G401 (cell line): ENCODE data around the gene ZBED1. TPM values are rescaled to one million over a fixed set of nuclear protein-coding genes. Genes with fewer than 3 reads are reported as not detected.
"Not testable (repeated sequence)": the region's sequence is repeated elsewhere in the genome, so short reads cannot be mapped to it uniquely, and the experiment has no call there.

Source experiments
- DNase-seq: peaks from one replicate; pipeline ENCODE4 v3.0.0-alpha.2; 2015; ENCODE audit warnings: low spot score
- in situ Hi-C: cut with HindIII; loops from 2 replicates; pipeline ENCODE4 v1.10.0; 2016; ENCODE audit warnings: low sequenced_read_pairs, mixed read lengths
- total RNA-seq: library from RNA; depleted of rRNA; stranded (reverse); fragments of >200 nt; shearing (Covaris generic); gene quantifications from 2 replicates; pipeline ENCODE4 v1.2.3, GENCODE V29; 2014

ZBED1 gene
- total RNA-seq, 1 experiment from 2014 or later: 62.0 TPM

DNA sequence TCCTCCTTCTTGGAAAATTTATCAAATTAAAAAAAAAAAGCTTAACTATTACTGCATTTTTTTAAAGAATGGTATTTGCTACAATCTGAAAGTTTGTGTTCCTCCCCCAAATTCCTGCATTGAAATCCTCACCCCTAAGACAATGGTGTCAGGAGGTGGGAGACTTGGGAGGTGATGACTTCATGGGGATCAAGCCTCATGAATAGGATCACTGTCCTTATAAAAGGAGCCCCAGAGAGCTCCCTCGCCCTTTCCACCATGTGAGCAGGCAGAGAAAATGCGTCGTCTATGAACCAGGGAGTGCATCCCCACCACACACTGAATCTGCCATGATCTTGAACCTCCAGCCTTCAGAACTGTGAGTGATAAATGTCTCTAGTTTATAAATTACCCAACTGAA, 38.0 kb downstream of the ZBED1 start:
- in situ Hi-C loops: no loop called here

GRCh38 chrX:2462074-2462473, 38.7 kb downstream of the ZBED1 start:
- no peak for DNase-seq
- in situ Hi-C loops: no loop called here

More for the DNA sequence above, 38.0 kb downstream of the ZBED1 start:
- no peak for DNase-seq

GRCh38 chrX:2461711-2462016, 39.1 kb downstream of the ZBED1 start:
- in situ Hi-C loops: no loop called here
- no peak for DNase-seq

GRCh38 chrX:2460821-2461710, 39.7 kb downstream of the ZBED1 start:
- in situ Hi-C loops, DNase-seq: not testable (repeated sequence)

- DNase-seq, in situ Hi-C loops: not testable (repeated sequence)
These were observed 40.7 kb downstream of the ZBED1 start for GRCh38 chrX:2460048-2460447.

DNA sequence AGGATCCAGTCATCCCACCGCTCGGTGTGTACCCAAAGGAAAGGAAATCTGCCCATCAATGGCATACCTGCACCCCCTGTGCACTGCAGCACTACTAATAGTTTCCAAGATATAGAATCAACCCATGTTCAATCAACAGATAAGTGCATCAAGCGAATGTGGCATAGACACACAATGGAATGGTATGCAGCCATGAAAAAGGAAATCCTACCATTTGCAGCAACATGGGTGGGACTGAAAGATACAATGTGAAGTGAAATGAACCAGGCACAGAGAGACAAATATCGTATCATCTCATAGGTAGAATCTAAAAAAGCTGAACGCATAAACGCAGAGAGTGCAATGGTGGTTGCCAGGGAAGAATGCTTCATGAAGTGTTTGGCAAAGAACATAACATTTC, 42.5 kb downstream of the ZBED1 start:
- in situ Hi-C loops: no loop called here
- no peak for DNase-seq

DNA sequence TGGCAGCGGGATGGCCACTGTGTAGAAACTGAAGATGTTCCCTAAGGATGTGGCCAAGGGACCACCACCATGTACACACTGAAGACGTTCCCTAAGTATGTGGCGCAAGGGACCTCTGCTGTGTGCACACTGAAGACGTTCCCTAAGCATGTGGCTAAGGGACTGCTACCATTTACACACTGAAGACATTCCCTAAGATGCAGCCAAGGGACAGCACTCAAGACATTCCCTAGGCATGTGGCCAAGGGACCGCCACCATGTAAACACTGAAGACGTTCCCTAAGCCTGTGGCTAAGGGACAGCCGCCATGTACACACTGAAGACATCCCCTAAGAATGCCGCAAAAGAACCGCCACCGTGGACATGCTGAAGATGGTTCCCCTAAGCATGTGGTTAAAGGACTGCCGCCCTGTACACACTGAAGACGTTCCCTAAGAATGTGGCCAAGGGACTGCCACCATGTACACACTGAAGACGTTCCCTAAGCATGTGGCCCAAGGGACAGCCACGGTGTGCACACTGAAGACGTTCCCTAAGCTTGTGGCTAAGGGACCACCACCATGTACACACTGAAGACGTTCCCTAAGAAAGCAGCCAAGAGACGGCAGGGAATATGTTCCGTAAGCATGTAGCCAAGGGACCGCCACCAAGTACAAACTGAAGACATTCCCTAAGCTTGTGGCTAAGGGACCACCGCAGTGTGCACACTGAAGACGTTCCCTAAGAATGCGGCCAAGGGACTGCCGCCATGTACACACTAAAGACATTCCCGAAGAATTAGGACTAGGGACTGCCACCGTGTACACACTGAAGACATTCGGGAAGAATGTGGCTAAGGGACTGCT, 43.3 kb downstream of the ZBED1 start:
- peak; percentile 69 for DNase-seq
- in situ Hi-C loops: no loop called here

DNA sequence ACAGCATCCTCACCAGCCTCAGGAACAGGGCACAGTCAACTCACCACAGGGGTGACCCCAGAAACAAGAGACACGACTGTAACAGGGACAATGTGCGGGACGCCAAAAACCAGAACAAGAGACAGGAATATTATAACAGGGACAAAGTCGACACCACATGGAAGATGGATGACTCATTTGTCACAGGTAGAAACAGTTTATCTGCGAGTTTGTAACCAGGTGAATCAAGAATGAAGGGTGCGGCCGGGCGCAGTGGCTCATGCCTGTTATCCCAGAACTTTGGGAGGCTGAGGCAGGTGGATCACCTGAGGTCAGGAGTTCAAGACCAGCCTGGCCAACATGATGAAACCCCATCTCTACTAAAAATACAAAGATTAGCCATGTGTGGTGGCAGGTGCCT, 44.7 kb downstream of the ZBED1 start:
- DNase-seq, in situ Hi-C loops: not testable (repeated sequence)

GRCh38 chrX:2454620-2455019, 46.2 kb downstream of the ZBED1 start:
- in situ Hi-C loops: not testable (repeated sequence)

DNA sequence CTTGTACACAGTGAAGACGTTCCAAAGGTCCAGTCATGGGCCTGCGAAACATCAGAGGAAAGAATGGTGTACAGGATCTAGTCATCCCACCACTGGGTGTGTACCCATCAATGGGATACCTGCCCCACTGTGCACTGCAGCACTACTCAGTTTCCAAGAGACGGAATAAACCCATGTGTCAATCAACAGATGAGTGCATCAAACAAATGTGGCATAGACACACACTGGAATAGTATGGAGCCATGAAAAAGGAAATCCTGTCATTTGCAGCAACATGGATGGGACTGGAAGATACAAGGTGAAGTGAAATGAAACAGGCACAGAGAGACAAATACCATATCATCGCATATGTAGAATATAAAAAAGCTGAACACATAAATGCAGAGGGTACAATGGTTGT, 48.0 kb downstream of the ZBED1 start:
- in situ Hi-C loops: no loop called here
- no peak for DNase-seq

More at GRCh38 chrX:2454620-2455019, 46.2 kb downstream of the ZBED1 start:
- not testable (repeated sequence) for DNase-seq

- in situ Hi-C loops: no loop called here
- DNase-seq: no peak
These were observed 48.4 kb downstream of the ZBED1 start for GRCh38 chrX:2452317-2452784.

DNA sequence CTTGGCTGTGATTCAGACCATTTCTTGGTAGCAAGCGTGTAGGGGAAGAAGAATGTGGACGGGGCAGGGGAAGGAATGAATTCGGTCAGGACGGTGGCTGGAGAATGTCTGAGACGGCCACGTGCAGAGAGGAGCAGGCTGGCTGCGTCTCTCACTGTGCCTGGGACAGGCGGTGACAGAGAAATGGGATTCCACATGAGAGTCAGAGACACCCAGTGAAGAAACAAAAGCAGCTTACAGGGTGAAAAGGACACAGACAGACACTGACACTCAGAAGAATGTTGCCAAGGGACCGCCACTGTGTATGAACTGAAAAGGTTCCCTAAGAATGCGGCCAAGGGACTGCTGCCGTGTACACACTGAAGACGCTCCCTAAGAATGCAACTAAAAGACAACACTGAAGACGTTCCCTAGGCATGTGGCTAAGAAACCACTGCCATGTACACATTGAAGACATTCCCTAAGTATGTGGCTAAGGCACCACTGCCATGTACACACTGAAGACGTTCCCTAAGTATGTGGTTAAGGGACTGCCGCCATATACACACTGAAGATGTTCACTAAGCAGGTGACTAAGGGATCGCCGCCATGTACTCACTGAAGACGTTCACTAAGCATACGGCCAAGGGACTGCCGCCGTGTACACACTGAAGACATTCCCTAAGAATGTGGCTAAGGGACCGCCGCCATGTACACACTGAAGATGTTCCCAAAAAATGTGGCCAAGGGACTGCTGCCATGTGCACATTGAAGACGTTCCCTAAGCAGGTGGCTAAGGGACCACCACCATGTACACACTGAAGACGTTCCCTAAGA, 49.1 kb downstream of the ZBED1 start:
- in situ Hi-C loops: no loop called here
- DNase-seq: peak; percentile 17

GRCh38 chrX:2450681-2451080, 50.1 kb downstream of the ZBED1 start:
- in situ Hi-C loops: no loop called here
- DNase-seq: no peak

- in situ Hi-C loops: no loop called here
- DNase-seq: no peak
These were observed 51.5 kb downstream of the ZBED1 start for GRCh38 chrX:2449135-2449886.

DNA sequence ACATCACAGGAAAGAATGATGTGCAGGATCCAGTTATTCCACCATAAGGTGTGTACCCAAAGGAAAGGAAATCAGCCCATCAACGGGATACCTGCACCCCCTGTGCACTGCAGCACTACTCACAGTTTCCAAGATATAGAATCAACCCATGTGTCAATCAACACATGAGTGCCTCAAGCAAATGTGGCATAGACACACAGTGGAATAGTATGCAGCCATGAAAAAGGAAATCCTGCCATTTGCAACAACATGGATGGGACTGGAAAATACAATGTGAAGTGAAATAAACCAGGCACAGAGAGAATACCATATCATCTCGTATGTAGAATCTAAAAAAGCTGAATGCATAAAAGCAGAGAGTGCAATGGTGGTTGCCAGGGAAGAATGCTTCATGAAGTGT, 53.3 kb downstream of the ZBED1 start:
- in situ Hi-C loops: no loop called here
- no peak for DNase-seq

DNA sequence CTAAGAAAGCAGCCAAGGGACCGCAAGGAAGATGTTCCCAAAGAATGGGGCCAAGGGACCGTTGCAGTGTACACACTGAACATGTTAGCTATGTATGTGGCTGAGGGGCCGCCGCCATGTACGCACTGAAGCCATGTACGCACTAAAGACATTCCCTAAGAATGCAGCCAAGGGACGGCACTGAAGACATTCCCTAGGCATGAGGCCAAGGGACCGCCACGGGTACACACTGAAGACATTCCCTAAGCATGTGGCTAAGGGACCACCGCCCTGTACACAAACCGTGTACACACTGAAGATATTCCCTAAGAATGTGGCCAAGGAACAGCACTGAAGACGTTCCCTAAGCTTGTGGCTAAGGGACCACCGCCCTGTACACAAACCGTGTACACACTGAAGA, 54.0 kb downstream of the ZBED1 start:
- in situ Hi-C loops: no loop called here
- DNase-seq: no peak

DNA sequence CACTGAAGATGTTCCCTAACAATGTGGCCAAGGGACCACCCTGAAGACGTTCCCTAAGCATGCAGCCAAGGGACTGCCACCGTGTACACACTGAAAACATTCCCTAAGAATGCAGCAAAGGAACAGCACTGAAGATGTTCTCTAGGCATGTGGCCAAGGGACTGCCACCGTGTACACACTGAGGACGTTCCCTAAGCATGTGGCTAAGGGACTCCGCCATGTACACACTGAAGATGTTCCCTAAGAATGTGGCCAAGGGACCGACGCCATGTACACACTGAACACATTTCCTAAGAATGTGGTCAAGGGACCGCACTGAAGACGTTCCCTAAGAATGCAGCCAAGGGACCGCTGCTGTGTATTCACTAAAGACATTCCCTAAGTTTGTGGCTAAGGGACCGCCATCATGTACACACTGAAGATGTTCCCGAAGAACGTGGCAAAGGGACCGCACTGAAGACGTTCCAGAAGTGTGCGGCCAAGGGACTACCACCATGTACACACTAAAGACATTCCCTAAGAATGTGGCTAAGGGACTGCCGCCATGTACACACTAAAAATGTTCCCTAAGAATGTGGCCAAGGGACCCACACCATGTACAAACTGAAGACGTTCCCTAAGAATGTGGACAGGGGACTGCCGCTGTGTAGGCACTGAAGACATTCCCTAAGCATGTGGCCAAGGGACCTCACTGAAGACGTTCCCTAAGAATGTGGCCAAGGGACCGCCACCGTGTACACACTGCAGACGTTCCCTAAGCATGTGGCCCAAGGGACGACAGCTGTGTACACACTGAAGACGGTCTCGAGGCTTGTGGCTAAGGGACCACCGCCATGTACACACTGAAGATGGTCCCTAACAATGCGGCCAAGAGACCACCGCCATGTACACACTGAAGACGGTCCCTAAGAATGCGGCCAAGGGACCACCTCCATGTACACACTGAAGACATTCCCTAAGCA, 54.8 kb downstream of the ZBED1 start:
- in situ Hi-C loops: no loop called here
- DNase-seq: no peak

DNA sequence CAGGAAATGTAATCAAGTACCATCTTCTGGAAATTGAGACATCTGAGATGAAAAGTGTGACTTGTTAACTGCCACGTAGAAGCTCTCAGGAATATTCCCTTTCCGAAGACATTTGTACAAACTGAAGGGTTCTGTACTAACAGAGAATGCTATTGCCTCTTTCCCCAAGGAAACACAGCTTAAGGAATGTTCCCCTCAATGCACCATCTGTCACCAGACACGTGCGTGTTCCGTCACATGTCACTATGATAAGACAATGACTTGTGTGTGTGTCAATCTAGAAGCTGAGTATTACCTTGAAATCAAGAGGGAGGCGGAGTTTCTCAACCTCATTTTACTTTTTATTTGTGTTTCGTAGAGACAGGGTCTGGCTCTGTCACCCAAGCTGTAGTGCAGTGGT, 58.1 kb downstream of the ZBED1 start:
- in situ Hi-C loops: no loop called here
- no peak for DNase-seq
